HL-60 (cell line): ENCODE results near the gene ASB7.

Experiments used
- DNase-seq, 2 experiments: peaks; one replicate each; pipeline ENCODE4 v3.0.0-alpha.2; 2010 to 2020; ENCODE audit warnings: low read depth in 1 of 2, low spot score in 1 of 2
- H3K27ac ChIP-seq: fragments of 250-450 bp; sonication (Bioruptor Pico); replicated peaks from 2 replicates; pipeline ENCODE4 v1.5.1; 2020; ENCODE audit warnings: mild to moderate bottlenecking, moderate library complexity
- H3K27me3 ChIP-seq: fragments of 250-450 bp; sonication (Bioruptor Pico); 2 replicates; pipeline ENCODE4 v1.5.1; 2021; ENCODE audit warnings: mild to moderate bottlenecking, moderate library complexity; ENCODE audit not compliant: insufficient read depth, poor library complexity, severe bottlenecking
- H3K4me3 ChIP-seq: replicated peaks from 2 replicates; pipeline ENCODE4 v1.5.1; 2011; ENCODE audit warnings: mild to moderate bottlenecking, control low read depth, low read length; ENCODE audit not compliant: insufficient read depth
- CTCF ChIP-seq: IDR thresholded peaks from one replicate; pipeline ENCODE4 v1.5.1; 2011; ENCODE audit warnings: low read length, control low read depth, inconsistent platforms; ENCODE audit not compliant: insufficient read depth
- GABPA ChIP-seq: IDR thresholded peaks from 2 replicates; pipeline ENCODE4 v1.6.1; 2012; ENCODE audit warnings: low read depth
- POLR2AphosphoS5 ChIP-seq: IDR thresholded peaks from 2 replicates; pipeline ENCODE4 v1.6.1; 2012; ENCODE audit warnings: low read depth
- REST ChIP-seq: IDR thresholded peaks from 2 replicates; pipeline ENCODE4 v1.6.1; 2012; ENCODE audit warnings: low read depth; ENCODE audit not compliant: insufficient replicate concordance
- SPI1 ChIP-seq: IDR thresholded peaks from 2 replicates; pipeline ENCODE4 v1.6.1; 2012; ENCODE audit warnings: low read depth, mild to moderate bottlenecking, borderline replicate concordance

Gene ASB7

GRCh38 chr15:100686021-100686724 is 83.8 kb downstream of the ASB7 start:
- Histone ChIP-seq H3K27me3 (peaks cover 3% of the 10 kb centered on the region), H3K27ac (no peak overlapping the region), H3K4me3 (no peak overlapping the region)
- no peak for DNase-seq
- TF ChIP-seq GABPA (no peak), REST (no peak), POLR2AphosphoS5 (no peak), SPI1 (no peak), CTCF (no peak)

GRCh38 chr15:100686725-100687473 is 84.5 kb downstream of the ASB7 start:
- TF ChIP-seq POLR2AphosphoS5 = no peak
- no peak for TF ChIP-seq GABPA
- TF ChIP-seq REST = no peak
- no peak for TF ChIP-seq SPI1
- no peak for TF ChIP-seq CTCF

GRCh38 chr15:100687582-100688141 is 85.3 kb downstream of the ASB7 start:
- Histone ChIP-seq H3K27ac (no peak overlapping the region), H3K4me3 (no peak overlapping the region), H3K27me3 (peaks cover 3% of the 10 kb centered on the region)
- TF ChIP-seq POLR2AphosphoS5 (no peak), GABPA (no peak), REST (no peak), SPI1 (no peak), CTCF (no peak)
- no peak for DNase-seq

More at GRCh38 chr15:100686725-100687473, 84.5 kb downstream of the ASB7 start:
- H3K27me3 ChIP-seq = peaks cover 3% of the 10 kb centered on the region
- no peak for DNase-seq
- no peak overlapping the region for H3K4me3 ChIP-seq
- no peak overlapping the region for H3K27ac ChIP-seq
